Fibroblast of lung (primary cell): Measurements from ENCODE around the gene RNF7. TPM values are rescaled to one million over a fixed set of nuclear protein-coding genes. Genes with fewer than 3 reads are reported as not detected.
A peak's percentile ranks its signal among the peaks of the same experiment; 100 is the strongest.

Experiments used
- DNase-seq, 2 donors: peaks; one replicate each; pipeline versions ENCODE4 v3.0.0 to v3.0.0-alpha.2; 2010; ENCODE audit warnings: low read depth in 2 of 2
- H2AFZ ChIP-seq: 2 replicates; pipeline ENCODE4 v1.5.1; 2012; ENCODE audit warnings: low read length, control low read depth, inconsistent platforms
- H3K27ac ChIP-seq: 2 replicates; pipeline ENCODE4 v1.5.1; 2011; ENCODE audit warnings: low read length, control low read depth; ENCODE audit not compliant: insufficient read depth
- H3K27me3 ChIP-seq: 2 replicates; pipeline ENCODE4 v1.5.1; 2011; ENCODE audit warnings: mild to moderate bottlenecking, low read length; ENCODE audit not compliant: control insufficient read depth, insufficient read depth
- H3K36me3 ChIP-seq: 2 replicates; pipeline ENCODE4 v1.5.1; 2011; ENCODE audit warnings: low read length; ENCODE audit not compliant: control insufficient read depth, insufficient read depth
- H3K4me1 ChIP-seq: 2 replicates; pipeline ENCODE4 v1.5.1; 2011; ENCODE audit warnings: low read length; ENCODE audit not compliant: control insufficient read depth, insufficient read depth; ENCODE audit errors: extremely low read depth
- H3K4me2 ChIP-seq: 2 replicates; pipeline ENCODE4 v1.5.1; 2011; ENCODE audit warnings: low read length, control low read depth; ENCODE audit not compliant: insufficient read depth; ENCODE audit errors: extremely low read depth
- H3K4me3 ChIP-seq, 4 experiments: fragments of 200-600 bp in 1 of 4; sonication (generic) in 1 of 4; replicated peaks in 1 of 4; 2 replicates each; pipeline ENCODE4 v1.5.1; 2011 to 2016; ENCODE audit warnings: low read length in 4 of 4, low read depth in 3 of 4, mild to moderate bottlenecking in 3 of 4, control low read depth in 2 of 4, inconsistent platforms in 1 of 4, mixed read lengths in 1 of 4; ENCODE audit not compliant: insufficient read depth in 1 of 4; ENCODE audit errors: control extremely low read depth in 1 of 4
- H3K79me2 ChIP-seq: 2 replicates; pipeline ENCODE4 v1.5.1; 2012; ENCODE audit warnings: mild to moderate bottlenecking, low read length, inconsistent platforms; ENCODE audit not compliant: control insufficient read depth, insufficient read depth
- H3K9ac ChIP-seq: 2 replicates; pipeline ENCODE4 v1.5.1; 2011; ENCODE audit warnings: mild to moderate bottlenecking, low read length, control low read depth; ENCODE audit not compliant: insufficient read depth
- H3K9me3 ChIP-seq: 2 replicates; pipeline ENCODE4 v1.5.1; 2012; ENCODE audit warnings: low read depth, low read length; ENCODE audit not compliant: control insufficient read depth, insufficient read depth
- H4K20me1 ChIP-seq: 2 replicates; pipeline ENCODE4 v1.5.1; 2011; ENCODE audit warnings: low read length; ENCODE audit not compliant: control insufficient read depth, insufficient read depth; ENCODE audit errors: extremely low read depth
- EZH2 ChIP-seq: IDR thresholded peaks from 2 replicates; pipeline ENCODE4 v1.5.1; 2012; ENCODE audit warnings: low read length, control low read depth, mild to moderate bottlenecking; ENCODE audit errors: missing control alignments
- polyA plus RNA-seq, 2 donors: library from polyadenylated mRNA; depleted of rRNA in 1 of 2; stranded (reverse) in 1 of 2; unstranded in 1 of 2; fragments of >200 nt; gene quantifications; 2 replicates each; pipeline ENCODE4 v1.2.1, GENCODE V29; 2011 to 2012; ENCODE audit warnings: missing spikeins in 1 of 2
- total RNA-seq: library from RNA; depleted of rRNA; stranded (reverse); fragments of >200 nt; gene quantifications from 2 replicates; pipeline ENCODE4 v1.2.1, GENCODE V29; 2014
- TF ChIP-seq, protein P1 (sequence below), 2 donors: IDR thresholded peaks in 1 of 2; conservative IDR thresholded peaks in 1 of 2; 1 replicate in 1 of 2; 2 replicates in 1 of 2; pipeline ENCODE4 v1.5.1; 2011 to 2012; ENCODE audit warnings: low read length in 2 of 2, control low read depth in 1 of 2, inconsistent platforms in 1 of 2, low read depth in 1 of 2, mild to moderate bottlenecking in 1 of 2

The RNF7 gene
- total and polyA plus RNA-seq, 2 donors (not counting 1 experiment from before 2014, with no cell fraction given): 38.6 to 123 TPM

DNA sequence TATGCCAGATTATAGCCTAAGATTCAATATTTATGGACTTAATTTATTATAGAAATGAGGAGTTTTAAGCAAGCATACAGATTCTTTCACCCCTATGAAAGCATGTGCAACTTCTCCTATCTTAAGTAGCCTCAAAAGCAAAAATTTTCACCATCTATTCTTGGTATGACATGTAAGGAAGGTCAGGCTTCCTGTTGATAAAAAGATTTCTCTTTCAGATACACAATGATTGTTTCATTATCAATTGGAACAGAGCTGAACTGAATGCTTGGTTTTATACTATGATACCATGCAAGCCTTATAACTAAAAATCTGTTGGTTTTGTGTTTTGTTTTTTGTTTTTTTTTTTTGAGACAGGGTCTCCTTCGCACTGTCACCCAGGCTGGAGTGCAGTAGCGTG, 29.0 kb downstream of the RNF7 start:
- no peak overlapping the region for H3K4me3 ChIP-seq
- no peaks in the 10 kb centered on the region for H3K27me3 ChIP-seq
- no peak overlapping the region for H3K27ac ChIP-seq
- no peaks in the 10 kb centered on the region for H3K79me2 ChIP-seq
- H3K9ac ChIP-seq: no peak overlapping the region
- H3K4me1 ChIP-seq: no peaks in the 10 kb centered on the region
- no peaks in the 10 kb centered on the region for H4K20me1 ChIP-seq
- no peaks in the 10 kb centered on the region for H3K36me3 ChIP-seq
- no peak overlapping the region for H3K4me2 ChIP-seq
- no peak for DNase-seq
- no peak for TF ChIP-seq EZH2
- TF ChIP-seq, protein P1, sequence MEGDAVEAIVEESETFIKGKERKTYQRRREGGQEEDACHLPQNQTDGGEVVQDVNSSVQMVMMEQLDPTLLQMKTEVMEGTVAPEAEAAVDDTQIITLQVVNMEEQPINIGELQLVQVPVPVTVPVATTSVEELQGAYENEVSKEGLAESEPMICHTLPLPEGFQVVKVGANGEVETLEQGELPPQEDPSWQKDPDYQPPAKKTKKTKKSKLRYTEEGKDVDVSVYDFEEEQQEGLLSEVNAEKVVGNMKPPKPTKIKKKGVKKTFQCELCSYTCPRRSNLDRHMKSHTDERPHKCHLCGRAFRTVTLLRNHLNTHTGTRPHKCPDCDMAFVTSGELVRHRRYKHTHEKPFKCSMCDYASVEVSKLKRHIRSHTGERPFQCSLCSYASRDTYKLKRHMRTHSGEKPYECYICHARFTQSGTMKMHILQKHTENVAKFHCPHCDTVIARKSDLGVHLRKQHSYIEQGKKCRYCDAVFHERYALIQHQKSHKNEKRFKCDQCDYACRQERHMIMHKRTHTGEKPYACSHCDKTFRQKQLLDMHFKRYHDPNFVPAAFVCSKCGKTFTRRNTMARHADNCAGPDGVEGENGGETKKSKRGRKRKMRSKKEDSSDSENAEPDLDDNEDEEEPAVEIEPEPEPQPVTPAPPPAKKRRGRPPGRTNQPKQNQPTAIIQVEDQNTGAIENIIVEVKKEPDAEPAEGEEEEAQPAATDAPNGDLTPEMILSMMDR (conservative IDR thresholded peaks at IDR 0.05 in 1 of 2, IDR thresholded peaks at IDR 0.05 in 1 of 2; ENCODE audit: low read depth in 1 of 2, low read length in 2 of 2): no peak
- H3K9me3 ChIP-seq: no peaks in the 10 kb centered on the region
- no peak overlapping the region for H2AFZ ChIP-seq

DNA sequence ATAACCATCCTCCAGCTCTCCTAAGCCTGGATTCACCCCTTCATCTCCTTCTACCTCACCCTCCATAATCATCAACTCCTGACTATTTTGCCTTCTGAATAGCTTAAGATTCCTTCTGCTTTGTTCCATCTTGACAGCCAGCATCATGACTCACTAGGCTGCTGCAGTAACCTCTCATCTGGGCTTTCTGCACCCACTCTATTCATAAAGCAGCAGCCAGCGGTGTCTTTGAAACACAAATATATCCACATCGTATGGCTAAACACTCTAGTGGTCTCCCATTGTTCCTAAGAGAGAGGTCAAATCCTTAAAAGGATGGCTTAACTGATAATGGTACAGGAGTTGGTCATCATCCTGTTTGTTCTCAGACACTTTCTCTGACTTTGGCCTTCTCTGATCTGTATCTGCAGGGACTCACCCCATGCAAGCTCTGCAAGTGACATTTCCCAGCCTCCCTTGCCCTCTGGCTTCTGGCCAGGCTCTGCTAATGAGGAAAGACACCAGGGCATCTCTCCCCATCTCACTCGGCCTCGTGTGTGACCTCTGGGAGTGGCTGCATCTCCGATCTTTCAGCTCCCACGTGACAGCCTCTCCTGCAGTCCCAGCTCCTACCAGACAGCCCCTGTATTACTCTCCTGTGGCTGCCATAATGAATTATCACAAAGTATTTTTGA, 31.3 kb downstream of the RNF7 start:
- Histone ChIP-seq H3K4me2 (no peak overlapping the region), H3K79me2 (no peaks in the 10 kb centered on the region), H4K20me1 (no peaks in the 10 kb centered on the region), H3K36me3 (no peaks in the 10 kb centered on the region), H2AFZ (no peak overlapping the region), H3K27me3 (no peaks in the 10 kb centered on the region), H3K4me1 (no peaks in the 10 kb centered on the region), H3K9me3 (no peaks in the 10 kb centered on the region), H3K9ac (no peak overlapping the region), H3K4me3 (no peak overlapping the region), H3K27ac (no peak overlapping the region)
- peak in 1 of 2 donors; percentile 54 for DNase-seq
- TF ChIP-seq EZH2: no peak
- TF ChIP-seq, protein P1 (conservative IDR thresholded peaks at IDR 0.05 in 1 of 2, IDR thresholded peaks at IDR 0.05 in 1 of 2; ENCODE audit: low read depth in 1 of 2, low read length in 2 of 2): no peak

DNA sequence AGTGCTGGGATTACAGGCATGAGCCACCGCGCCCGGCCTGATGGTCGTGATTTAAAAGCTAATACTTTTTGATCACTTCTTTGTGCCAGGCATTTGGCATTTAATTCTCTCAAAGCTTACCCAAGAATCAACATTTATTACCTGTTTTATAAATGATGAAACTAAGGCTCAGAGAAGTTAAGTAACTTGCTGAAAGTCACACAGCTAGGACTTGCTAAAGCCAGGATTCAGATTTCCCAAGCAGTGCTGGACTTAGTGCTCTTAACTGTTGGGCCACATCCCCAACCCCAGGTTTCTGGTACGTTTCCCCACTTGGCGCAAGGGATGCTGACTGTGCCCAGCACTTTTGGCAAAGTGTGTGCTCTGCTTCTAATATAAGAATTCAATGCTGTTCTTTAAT, 35.6 kb downstream of the RNF7 start:
- no peaks in the 10 kb centered on the region for H3K27me3 ChIP-seq
- TF ChIP-seq, protein P1 (conservative IDR thresholded peaks at IDR 0.05 in 1 of 2, IDR thresholded peaks at IDR 0.05 in 1 of 2; ENCODE audit: low read depth in 1 of 2, low read length in 2 of 2): no peak
- no peak for TF ChIP-seq EZH2
- no peak overlapping the region for H3K27ac ChIP-seq
- no peak for DNase-seq
- no peaks in the 10 kb centered on the region for H3K4me1 ChIP-seq
- H3K9me3 ChIP-seq: no peaks in the 10 kb centered on the region
- H3K79me2 ChIP-seq: no peaks in the 10 kb centered on the region
- no peak overlapping the region for H3K9ac ChIP-seq
- H3K4me3 ChIP-seq: no peak overlapping the region
- no peaks in the 10 kb centered on the region for H3K36me3 ChIP-seq
- no peaks in the 10 kb centered on the region for H4K20me1 ChIP-seq
- H3K4me2 ChIP-seq: no peak overlapping the region
- no peak overlapping the region for H2AFZ ChIP-seq
